ENCODE results near the gene USP2. TPM values are rescaled to one million over a fixed set of nuclear protein-coding genes. Genes with fewer than 3 reads are reported as not detected.

Gene USP2
- total RNA-seq, 1 donor = 0.43 TPM

DNA sequence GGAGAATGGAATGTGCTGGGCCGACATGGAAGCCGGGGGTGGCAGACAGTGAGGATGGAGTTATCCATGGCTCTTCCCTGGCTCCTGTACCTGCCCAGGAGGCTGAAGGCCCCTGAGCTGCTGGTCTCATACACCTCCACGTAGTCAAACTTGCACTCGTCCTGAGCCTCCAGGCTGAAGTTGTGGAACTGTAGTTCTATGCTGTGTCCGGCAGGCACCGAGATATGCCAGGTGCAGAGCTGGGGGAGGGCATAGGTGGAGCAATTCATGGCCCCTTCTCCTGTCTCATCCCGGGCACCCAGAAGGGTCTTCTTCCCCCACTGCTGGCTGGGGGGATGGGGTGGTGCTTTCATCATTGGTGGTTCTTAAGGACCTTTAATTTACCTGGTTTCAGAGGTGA lies 37.8 kb downstream of the USP2 start:
- DNase-seq (ENCODE audit: low read depth) = no peak
- no peak overlapping the region for H3K4me3 ChIP-seq (ENCODE audit: low read depth, low read length)
- TF ChIP-seq, protein P1, sequence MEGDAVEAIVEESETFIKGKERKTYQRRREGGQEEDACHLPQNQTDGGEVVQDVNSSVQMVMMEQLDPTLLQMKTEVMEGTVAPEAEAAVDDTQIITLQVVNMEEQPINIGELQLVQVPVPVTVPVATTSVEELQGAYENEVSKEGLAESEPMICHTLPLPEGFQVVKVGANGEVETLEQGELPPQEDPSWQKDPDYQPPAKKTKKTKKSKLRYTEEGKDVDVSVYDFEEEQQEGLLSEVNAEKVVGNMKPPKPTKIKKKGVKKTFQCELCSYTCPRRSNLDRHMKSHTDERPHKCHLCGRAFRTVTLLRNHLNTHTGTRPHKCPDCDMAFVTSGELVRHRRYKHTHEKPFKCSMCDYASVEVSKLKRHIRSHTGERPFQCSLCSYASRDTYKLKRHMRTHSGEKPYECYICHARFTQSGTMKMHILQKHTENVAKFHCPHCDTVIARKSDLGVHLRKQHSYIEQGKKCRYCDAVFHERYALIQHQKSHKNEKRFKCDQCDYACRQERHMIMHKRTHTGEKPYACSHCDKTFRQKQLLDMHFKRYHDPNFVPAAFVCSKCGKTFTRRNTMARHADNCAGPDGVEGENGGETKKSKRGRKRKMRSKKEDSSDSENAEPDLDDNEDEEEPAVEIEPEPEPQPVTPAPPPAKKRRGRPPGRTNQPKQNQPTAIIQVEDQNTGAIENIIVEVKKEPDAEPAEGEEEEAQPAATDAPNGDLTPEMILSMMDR (IDR thresholded peaks at IDR 0.05; ENCODE audit: insufficient read depth, low read depth, low read length) = no peak

DNA sequence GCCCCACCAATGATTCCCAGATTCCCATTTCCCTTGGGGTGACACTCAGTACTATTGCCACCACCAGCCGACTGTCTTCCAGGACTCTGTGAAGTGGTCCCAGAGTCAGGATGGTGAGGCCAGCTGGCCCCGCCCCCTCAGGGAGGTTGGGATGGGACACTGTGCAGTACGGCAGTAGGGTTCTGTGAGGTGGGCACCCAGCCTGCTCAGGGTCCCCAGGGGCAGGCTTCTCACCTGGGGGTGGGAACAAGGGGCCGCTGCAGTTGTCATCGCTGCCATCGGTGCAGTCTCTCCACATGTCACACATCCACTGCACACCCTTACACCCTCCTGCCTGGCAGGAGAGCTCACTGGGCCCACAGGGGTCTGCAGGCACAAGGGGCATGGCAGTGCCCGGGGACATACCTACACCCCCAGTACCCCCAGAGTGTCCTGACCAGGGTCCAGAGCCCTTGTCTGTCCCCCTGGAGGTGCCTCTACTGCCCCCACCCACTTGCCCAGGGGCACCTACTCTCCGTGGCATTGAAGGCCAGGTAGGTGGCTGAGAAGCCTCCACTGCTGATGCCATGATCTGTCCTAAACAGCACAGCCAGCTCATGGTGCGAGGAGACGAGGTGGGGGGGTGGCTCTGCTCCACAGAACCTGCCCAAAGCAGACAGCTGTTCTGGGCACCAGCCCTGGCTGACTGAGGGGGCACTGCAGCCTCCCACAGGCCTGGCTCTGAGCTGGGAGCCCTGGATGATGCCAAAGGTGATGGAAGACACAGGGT lies 38.9 kb downstream of the USP2 start:
- H3K4me3 ChIP-seq (ENCODE audit: low read depth, low read length) = no peak overlapping the region
- TF ChIP-seq, protein P1 (IDR thresholded peaks at IDR 0.05; ENCODE audit: insufficient read depth, low read depth, low read length) = no peak
- no peak for DNase-seq (ENCODE audit: low read depth)

DNA sequence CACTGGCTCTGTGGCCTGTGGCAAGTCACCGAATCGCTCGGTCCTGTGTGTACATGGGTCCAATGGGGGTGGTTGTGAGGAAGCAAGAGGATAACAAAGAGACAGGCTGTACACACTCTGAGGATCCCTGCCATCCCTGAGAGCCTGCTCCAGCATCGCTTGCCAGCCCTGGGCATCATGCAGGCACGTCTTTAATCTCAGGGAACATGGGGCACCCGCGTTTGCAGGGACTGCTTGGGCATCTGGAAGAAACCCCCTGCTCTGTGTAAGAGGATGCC lies 39.5 kb downstream of the USP2 start:
- no peak for DNase-seq (ENCODE audit: low read depth)
- TF ChIP-seq, protein P1 (IDR thresholded peaks at IDR 0.05; ENCODE audit: insufficient read depth, low read depth, low read length) = no peak

DNA sequence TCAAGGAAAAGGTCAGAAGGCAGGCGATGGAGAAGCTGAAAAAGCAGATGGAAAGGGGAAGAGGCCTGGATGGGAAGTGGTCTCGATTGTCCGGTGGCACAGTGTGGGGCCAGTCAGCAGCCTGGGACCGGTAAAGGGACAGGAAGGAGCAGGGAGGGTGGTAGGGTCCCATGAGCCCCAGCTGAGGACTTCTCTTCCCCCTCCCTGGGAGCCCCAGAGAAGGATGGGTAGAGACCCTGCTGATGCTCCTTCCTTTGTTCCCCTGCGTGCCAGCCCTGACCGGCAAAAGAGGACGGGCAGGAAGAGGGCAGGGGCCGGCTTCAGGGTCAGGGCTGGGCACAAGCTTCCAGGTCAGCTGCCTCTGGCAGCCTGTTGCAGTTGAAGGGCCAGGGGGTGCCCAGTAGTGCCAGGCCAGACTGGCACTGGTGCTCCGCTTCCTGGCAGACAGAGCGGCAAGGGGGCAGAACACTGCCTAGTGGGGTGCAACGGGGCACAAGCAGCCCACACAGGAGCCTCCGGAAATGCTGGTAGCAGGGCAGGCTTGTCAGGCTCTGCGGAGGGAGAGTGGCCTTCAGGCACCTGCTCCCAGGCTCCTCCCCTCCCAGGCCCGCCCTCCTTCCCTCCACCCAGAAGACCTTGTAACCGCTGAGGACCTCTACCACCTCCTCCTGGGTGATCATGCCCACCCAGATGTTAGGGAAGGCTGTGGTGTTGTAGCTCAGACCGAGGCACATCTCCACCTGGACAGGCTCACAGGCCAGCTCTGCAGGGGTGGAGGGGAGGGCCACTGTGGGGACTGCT lies 40.1 kb downstream of the USP2 start:
- TF ChIP-seq, protein P1 (IDR thresholded peaks at IDR 0.05; ENCODE audit: insufficient read depth, low read depth, low read length) = no peak
- peak overlapping the region; percentile 63 for H3K4me3 ChIP-seq (ENCODE audit: low read depth, low read length)
- DNase-seq (ENCODE audit: low read depth) = no peak

More for the DNA sequence above, 39.5 kb downstream of the USP2 start:
- H3K4me3 ChIP-seq (ENCODE audit: low read depth, low read length) = no peak overlapping the region

DNA sequence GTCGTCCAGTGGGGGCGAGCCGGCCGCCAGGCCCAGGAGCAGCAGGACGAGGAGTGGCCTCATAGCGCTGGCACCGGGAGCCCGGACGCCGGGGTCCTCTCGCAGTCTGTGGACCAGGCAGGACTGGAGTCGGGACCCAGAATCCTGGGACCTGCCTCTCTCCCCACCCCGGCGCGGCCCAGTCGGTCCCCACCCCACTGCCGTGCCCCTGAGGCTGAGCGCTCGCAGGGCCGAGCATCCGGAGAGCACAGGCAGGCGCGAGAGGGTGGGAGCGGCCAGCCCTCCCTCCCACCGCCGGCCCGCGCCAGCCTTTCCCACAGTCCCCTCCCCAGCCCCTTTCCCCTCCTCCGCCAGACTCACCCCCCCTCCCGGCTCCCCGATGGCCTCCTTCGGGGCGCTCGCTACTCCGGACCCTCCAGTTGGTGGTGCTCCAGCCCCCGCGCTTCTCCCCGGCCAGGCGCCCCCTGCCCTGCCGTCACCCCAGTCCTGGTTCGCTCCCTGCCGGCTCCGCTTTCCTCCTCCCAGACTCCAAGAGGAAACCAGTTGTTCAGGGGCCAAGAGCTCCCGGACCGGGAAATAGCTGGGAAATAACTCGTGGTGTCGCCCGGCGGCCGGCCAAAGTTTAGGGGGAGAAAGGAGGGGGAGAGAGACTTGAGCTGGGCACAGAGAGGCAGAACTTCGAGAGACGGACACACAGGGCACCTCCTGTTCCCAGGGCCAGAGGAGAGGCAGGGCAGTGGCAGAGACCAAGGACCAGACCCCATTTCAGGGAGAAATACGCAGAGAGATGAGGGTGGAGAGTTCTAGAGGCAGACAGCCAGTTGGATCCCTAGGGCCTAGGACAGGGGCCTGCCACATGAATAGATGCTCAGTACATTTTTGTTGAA lies 40.9 kb downstream of the USP2 start, which contains the start of gene C1QTNF5:
C1QTNF5 (minus strand) TSS at position 549 of the 887 bp plus-strand sequence; CDS start at position 63, 486 bp downstream.
- peak; percentile 74 for DNase-seq (ENCODE audit: low read depth)
- TF ChIP-seq, protein P1 (IDR thresholded peaks at IDR 0.05; ENCODE audit: insufficient read depth, low read depth, low read length) = no peak
- peak within 1 kb of the TSS; percentile 63 for H3K4me3 ChIP-seq (ENCODE audit: low read depth, low read length)

DNA sequence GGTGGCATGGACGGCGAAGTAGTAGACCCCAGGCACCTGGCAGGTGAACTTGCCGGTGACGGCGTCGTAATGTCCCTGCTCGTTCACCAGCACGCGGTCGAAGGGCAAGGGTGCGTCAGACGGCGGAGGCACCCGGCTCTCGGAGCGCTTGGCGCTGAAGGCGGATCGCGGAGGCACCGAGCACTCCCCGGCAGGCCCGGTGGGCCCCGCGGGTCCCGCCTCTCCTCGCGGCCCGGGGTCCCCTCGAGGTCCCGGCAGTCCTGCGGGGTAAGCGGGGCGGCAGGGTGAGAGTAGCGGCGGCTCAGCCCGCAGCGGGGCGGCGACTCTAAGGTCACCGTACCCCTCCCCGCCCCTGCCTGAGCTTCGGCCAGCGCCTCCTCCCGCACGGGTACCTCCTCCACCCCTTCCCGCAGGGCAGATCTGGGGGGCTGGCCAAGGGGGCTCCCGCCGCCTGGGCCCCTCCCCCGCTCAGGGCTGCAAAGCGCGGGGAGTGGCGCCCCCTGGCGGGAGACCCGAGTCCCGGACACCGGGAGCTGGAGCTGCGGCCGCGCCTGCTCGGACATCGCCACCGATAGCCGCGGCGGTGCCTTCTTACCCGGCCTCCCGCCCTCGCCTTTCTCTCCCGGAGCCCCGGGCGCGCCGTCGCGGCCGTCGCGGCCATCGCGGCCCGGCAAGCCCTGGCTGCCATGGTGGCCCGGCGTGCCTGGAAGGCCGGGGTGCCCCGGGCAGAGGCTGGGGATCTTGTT lies 41.7 kb downstream of the USP2 start:
- peak; percentile 60 for DNase-seq (ENCODE audit: low read depth)
- TF ChIP-seq, protein P1 (IDR thresholded peaks at IDR 0.05; ENCODE audit: insufficient read depth, low read depth, low read length) = peak; percentile 84
- H3K4me3 ChIP-seq (ENCODE audit: low read depth, low read length) = peak overlapping the region; percentile 63

Measured in fibroblast of villous mesenchyme (primary cell).